ENCODE results near the gene ABHD3.

GRCh38 chr18:21747268-21747667 is 42.7 kb upstream of the ABHD3 start:
- TF ChIP-seq EZH2phosphoT487 (IDR thresholded peaks at IDR 0.05; ENCODE audit: borderline replicate concordance) (no peak), CTCF (conservative IDR thresholded peaks at IDR 0.05; ENCODE audit: low read length) (no peak)
